Measurements from ENCODE around the gene ATP9A. TPM values are rescaled to one million over a fixed set of nuclear protein-coding genes. Genes with fewer than 3 reads are reported as not detected.

ATP9A gene
- total RNA-seq, 6 experiments from 2014 or later = 10.5 to 17.4 (median 13.0) TPM

- TF ChIP-seq POLR2A (IDR thresholded peaks at IDR 0.05) (no peak), CTCF (IDR thresholded peaks at IDR 0.05) (no peak)
- intact Hi-C loops (cut with DNase I) = loop anchor here in 1 of 2 donors (5.0 kb wide), 1 partner anchor 226 kb away; no protein-coding TSS in a partner anchor
- ATAC-seq (no peak), DNase-seq (no peak)
- Histone ChIP-seq H3K9me3 (no peaks in the 10 kb centered on the region), H3K36me3 (no peaks in the 10 kb centered on the region), H3K4me1 (peaks cover 0 to 10% (median 0%) of the 10 kb centered on the region in 4 donors), H3K27ac (no peak overlapping the region), H3K4me3 (no peak overlapping the region), H3K27me3 (no peaks in the 10 kb centered on the region)
- 88% methylated on average over 9 of the region's 15 CpGs for WGBS (ENCODE audit: insufficient coverage, low coverage, low lambda C conversion rate, missing lambda C conversion rate)
These were observed 169.6 kb downstream of the ATP9A start for GRCh38 chr20:51598556-51598955.

DNA sequence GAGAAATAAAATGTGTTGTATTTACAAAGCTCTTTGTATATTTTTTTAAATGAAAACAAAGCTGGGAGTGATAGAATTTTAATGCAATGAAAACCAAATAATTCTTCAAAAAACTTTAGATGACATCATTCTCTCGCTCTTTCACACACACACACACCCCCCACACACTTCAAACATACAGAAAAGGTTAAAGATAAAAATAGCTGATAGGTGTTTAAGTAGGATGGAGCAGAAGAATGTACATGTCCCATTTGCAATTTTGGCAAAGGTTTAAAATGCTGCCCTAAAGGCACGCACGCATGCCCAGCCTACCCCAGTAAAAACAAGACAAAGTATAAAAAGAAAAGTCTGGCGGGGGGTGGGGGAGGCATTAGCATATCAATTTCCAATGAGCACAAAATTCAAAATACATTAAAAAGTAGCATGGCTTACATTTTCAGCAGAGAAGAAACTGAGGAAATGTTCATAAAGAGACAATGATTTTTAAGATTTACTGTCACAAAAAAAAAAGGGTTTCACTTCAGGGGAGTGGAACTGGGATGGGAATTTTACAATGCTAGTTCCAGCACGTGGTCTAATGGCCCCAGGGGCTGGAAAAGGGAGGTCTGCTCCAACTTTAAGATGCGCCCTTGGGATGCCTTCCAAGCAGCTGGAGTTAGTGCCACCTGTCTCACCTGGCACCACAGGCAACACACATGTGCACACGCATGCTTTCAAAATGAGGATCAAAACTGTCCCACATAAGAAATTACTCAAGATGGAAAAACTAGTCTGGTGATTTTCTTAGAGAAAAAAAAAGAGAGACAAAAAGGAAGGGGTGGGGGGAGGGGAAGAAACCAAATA lies 170.6 kb downstream of the ATP9A start:
- Histone ChIP-seq H3K36me3 (no peaks in the 10 kb centered on the region), H3K4me3 (no peak overlapping the region), H3K4me1 (peaks cover 0 to 10% (median 0%) of the 10 kb centered on the region in 4 donors), H3K27me3 (no peaks in the 10 kb centered on the region), H3K27ac (no peak overlapping the region), H3K9me3 (no peaks in the 10 kb centered on the region)
- 68% methylated on average over 7 of the region's 7 CpGs for WGBS (ENCODE audit: insufficient coverage, low coverage, low lambda C conversion rate, missing lambda C conversion rate)
- TF ChIP-seq CTCF (IDR thresholded peaks at IDR 0.05) (no peak), POLR2A (IDR thresholded peaks at IDR 0.05) (no peak)
- DNase-seq = no peak
- no peak for ATAC-seq
- intact Hi-C loops (cut with DNase I) = loop anchor here in 1 of 2 donors (5.0 kb wide), 1 partner anchor 225 kb away; no protein-coding TSS in a partner anchor

DNA sequence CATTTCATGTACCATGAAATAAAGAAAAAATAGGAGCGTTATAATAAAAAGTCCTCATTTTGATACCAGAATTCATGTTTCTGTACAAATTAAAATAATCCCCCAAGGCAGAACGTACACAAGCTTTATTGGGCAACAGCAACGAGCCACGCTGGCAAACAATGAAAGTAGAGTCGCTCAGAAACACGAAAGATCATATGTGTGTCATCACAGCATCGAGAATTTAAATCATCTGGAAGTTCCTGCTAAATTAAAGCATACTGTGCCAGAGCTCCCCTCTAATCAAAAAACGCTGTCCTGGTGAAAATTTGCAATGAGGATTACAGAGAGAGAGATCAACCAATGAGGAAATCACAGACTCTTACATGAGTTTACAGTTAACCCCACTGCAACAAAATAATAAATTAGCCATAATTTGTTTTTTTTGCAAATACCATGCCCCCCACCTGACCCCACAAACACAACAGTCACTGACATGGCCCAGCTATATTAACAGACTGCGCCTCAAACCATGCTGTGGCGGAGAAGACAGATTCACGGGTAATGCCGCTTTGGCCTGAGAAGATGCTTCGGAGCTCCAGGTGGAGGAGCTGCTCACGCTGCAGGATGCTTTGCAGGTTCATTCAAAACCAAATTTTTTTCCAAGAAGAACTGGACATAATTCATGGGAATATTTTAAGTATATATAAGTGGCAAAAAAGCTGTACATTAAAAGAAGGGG lies 171.4 kb downstream of the ATP9A start:
- Histone ChIP-seq H3K36me3 (no peaks in the 10 kb centered on the region), H3K4me3 (no peak overlapping the region), H3K27ac (no peak overlapping the region), H3K9me3 (no peaks in the 10 kb centered on the region), H3K4me1 (peaks cover 0 to 10% (median 0%) of the 10 kb centered on the region in 4 donors), H3K27me3 (no peaks in the 10 kb centered on the region)
- TF ChIP-seq POLR2A (IDR thresholded peaks at IDR 0.05) (no peak), CTCF (IDR thresholded peaks at IDR 0.05) (no peak)
- ATAC-seq (no peak), DNase-seq (no peak)
- intact Hi-C loops (cut with DNase I) = loop anchor here in 1 of 2 donors (5.0 kb wide), 1 partner anchor 225 kb away; no protein-coding TSS in a partner anchor
- 84% methylated on average over 14 of the region's 14 CpGs for whole genome bisulfite sequencing (ENCODE audit: insufficient coverage, low coverage, low lambda C conversion rate, missing lambda C conversion rate)

- peaks cover 0 to 10% (median 0%) of the 10 kb centered on the region in 4 donors for H3K4me1 ChIP-seq
- ATAC-seq (no peak), DNase-seq (no peak)
- no peak overlapping the region for H3K27ac ChIP-seq
- no peaks in the 10 kb centered on the region for H3K27me3 ChIP-seq
- H3K36me3 ChIP-seq = no peaks in the 10 kb centered on the region
- H3K4me3 ChIP-seq = no peak overlapping the region
- no peak for TF ChIP-seq CTCF (IDR thresholded peaks at IDR 0.05)
- no peak for TF ChIP-seq POLR2A (IDR thresholded peaks at IDR 0.05)
- intact Hi-C loops (cut with DNase I) = loop anchor here in 1 of 2 donors (5.0 kb wide), 1 partner anchor 223 kb away; no protein-coding TSS in a partner anchor
- H3K9me3 ChIP-seq = no peaks in the 10 kb centered on the region
- WGBS (ENCODE audit: insufficient coverage, low coverage, low lambda C conversion rate, missing lambda C conversion rate) = 52% methylated on average over 3 of the region's 8 CpGs
These were observed 172.4 kb downstream of the ATP9A start for GRCh38 chr20:51595744-51596143.

Data from right lobe of liver (tissue), 6 donors.